GM23338 (cell line): ENCODE measurements around the gene SLC19A1. TPM values are rescaled to one million over a fixed set of nuclear protein-coding genes. Genes with fewer than 3 reads are reported as not detected.

Source experiments
- ATAC-seq: fragments of 200-7000 bp; cut with Tn5 transposase; 3 replicates; pipeline ENCODE4 v1.9.1; 2020
- DNase-seq: peaks from one replicate; pipeline ENCODE4 v3.0.0-alpha.2; 2015; ENCODE audit warnings: low spot score
- H2AFZ ChIP-seq: fragments of 200-600 bp; sonication (generic); 2 replicates; pipeline ENCODE4 v1.8.0; 2016; ENCODE audit warnings: antibody characterized with exemption, mild to moderate bottlenecking, moderate library complexity
- H3F3A ChIP-seq: fragments of 200-600 bp; sonication (generic); replicated peaks from 2 replicates; pipeline ENCODE4 v1.8.0; 2017; ENCODE audit warnings: antibody characterized with exemption, mixed run types, low read depth
- H3K27ac ChIP-seq: fragments of 200-600 bp; sonication (generic); 2 replicates; pipeline ENCODE4 v1.6.1; 2016; ENCODE audit warnings: low read depth
- H3K27me3 ChIP-seq: fragments of 200-600 bp; sonication (generic); 2 replicates; pipeline ENCODE4 v1.8.0; 2016; ENCODE audit warnings: mild to moderate bottlenecking, mixed run types, moderate library complexity; ENCODE audit not compliant: insufficient read depth
- H3K36me3 ChIP-seq: fragments of 200-600 bp; sonication (generic); 2 replicates; pipeline ENCODE4 v1.8.0; 2016; ENCODE audit warnings: mild to moderate bottlenecking; ENCODE audit not compliant: insufficient read depth
- H3K4me1 ChIP-seq: fragments of 200-600 bp; sonication (generic); 2 replicates; pipeline ENCODE4 v1.8.0; 2016; ENCODE audit warnings: mild to moderate bottlenecking, moderate library complexity; ENCODE audit not compliant: insufficient read depth
- H3K4me2 ChIP-seq: fragments of 200-600 bp; sonication (generic); 2 replicates; pipeline ENCODE4 v1.7.1; 2017; ENCODE audit warnings: mixed run types
- H3K4me3 ChIP-seq: fragments of 200-600 bp; sonication (generic); 2 replicates; pipeline ENCODE4 v1.6.1; 2016; ENCODE audit warnings: mixed run types
- H3K79me2 ChIP-seq: fragments of 200-600 bp; sonication (generic); replicated peaks from 2 replicates; pipeline ENCODE4 v1.8.0; 2017; ENCODE audit warnings: mild to moderate bottlenecking; ENCODE audit not compliant: insufficient read depth
- H3K9me2 ChIP-seq: fragments of 200-600 bp; sonication (generic); 2 replicates; pipeline ENCODE4 v1.8.0; 2017; ENCODE audit not compliant: insufficient read depth
- H4K20me1 ChIP-seq: fragments of 200-600 bp; sonication (generic); replicated peaks from 2 replicates; pipeline ENCODE4 v1.8.0; 2017; ENCODE audit warnings: mild to moderate bottlenecking; ENCODE audit not compliant: insufficient read depth
- H3K27ac Mint-ChIP-seq: 2 replicates; pipeline ENCODE4 v1.8.0; 2020; ENCODE audit warnings: inconsistent platforms, mild to moderate bottlenecking, moderate library complexity, mixed read lengths
- H3K27me3 Mint-ChIP-seq: 3 replicates; pipeline ENCODE4 v1.8.0; 2022; ENCODE audit warnings: low read depth, mild to moderate bottlenecking, moderate library complexity, mixed read lengths, inconsistent platforms; ENCODE audit not compliant: insufficient read depth, poor library complexity
- H3K36me3 Mint-ChIP-seq: 3 replicates; pipeline ENCODE4 v1.8.0; 2021; ENCODE audit warnings: low read depth, mild to moderate bottlenecking, inconsistent platforms, moderate library complexity, mixed read lengths
- H3K4me1 Mint-ChIP-seq: 3 replicates; pipeline ENCODE4 v1.8.0; 2020; ENCODE audit warnings: mild to moderate bottlenecking, inconsistent platforms, mixed read lengths
- H3K4me3 Mint-ChIP-seq: 3 replicates; pipeline ENCODE4 v1.8.0; 2021; ENCODE audit warnings: moderate library complexity, mild to moderate bottlenecking, inconsistent platforms, mixed read lengths
- H3K9me3 Mint-ChIP-seq: 3 replicates; pipeline ENCODE4 v1.8.0; 2020; ENCODE audit warnings: moderate library complexity, mild to moderate bottlenecking, inconsistent platforms, mixed read lengths
- CREB1 ChIP-seq: fragments of 250-450 bp; sonication (Bioruptor Pico); IDR thresholded peaks from 2 replicates; pipeline ENCODE4 v1.5.0; 2020; ENCODE audit warnings: low read depth, mild to moderate bottlenecking, moderate library complexity
- EZH2 ChIP-seq: fragments of 200-600 bp; sonication (generic); IDR thresholded peaks from one replicate; pipeline ENCODE4 v1.8.0; 2017; ENCODE audit warnings: antibody characterized with exemption, mild to moderate bottlenecking, low read depth; ENCODE audit not compliant: unreplicated experiment
- NANOG ChIP-seq: IDR thresholded peaks from 2 replicates; pipeline ENCODE4 v1.6.1; 2016; ENCODE audit warnings: antibody characterized with exemption, borderline replicate concordance
- POLR2AphosphoS5 ChIP-seq: IDR thresholded peaks from 2 replicates; pipeline ENCODE4 v1.6.1; 2016; ENCODE audit warnings: antibody characterized with exemption, low read depth
- REST ChIP-seq: IDR thresholded peaks from one replicate; pipeline ENCODE4 v1.6.1; 2018; ENCODE audit warnings: antibody characterized with exemption; ENCODE audit not compliant: unreplicated experiment
- STAT1 ChIP-seq: IDR thresholded peaks from one replicate; pipeline ENCODE4 v1.6.1; 2016; ENCODE audit warnings: antibody characterized with exemption; ENCODE audit not compliant: unreplicated experiment
- ZNF331 ChIP-seq: fragments of 250-450 bp; sonication (Bioruptor Pico); IDR thresholded peaks from 2 replicates; pipeline ENCODE4 v1.5.0; 2020; ENCODE audit warnings: low read depth, mild to moderate bottlenecking, moderate library complexity
- ZNF462 ChIP-seq: fragments of 250-450 bp; sonication (Bioruptor Pico); IDR thresholded peaks from 2 replicates; pipeline ENCODE4 v1.5.0; 2020; ENCODE audit warnings: mild to moderate bottlenecking, moderate library complexity
- polyA plus RNA-seq: library from polyadenylated mRNA; unstranded; fragments of >200 nt; fragmentation: Nextera tagmentation; extraction: Ambion mirVana; gene quantifications from 2 replicates; pipeline ENCODE4 v1.2.1, GENCODE V29; 2016
- total RNA-seq: library from RNA; depleted of rRNA; stranded (reverse); fragments of >200 nt; shearing (Covaris generic); gene quantifications from 2 replicates; pipeline ENCODE4 v1.2.3, GENCODE V29; 2014

Gene SLC19A1
- total and polyA plus RNA-seq, 2 experiments from 2014 or later = 31.2 to 33.0 TPM

- TF ChIP-seq NANOG (no peak), STAT1 (no peak), ZNF331 (CRISPR knock-in tag) (no peak), POLR2AphosphoS5 (no peak), REST (no peak)
- H3K9me3 Mint-ChIP-seq = no peaks in the 10 kb centered on the region; the same call in 2 of the 3 replicates
- no peak overlapping the region for H3K27ac Mint-ChIP-seq
- H3K4me3 Mint-ChIP-seq = no peak overlapping the region
- no peaks in the 10 kb centered on the region for H3K79me2 ChIP-seq
- no peaks in the 10 kb centered on the region for H3K9me2 ChIP-seq
- no peaks in the 10 kb centered on the region for H3K27me3 ChIP-seq
- no peak for DNase-seq
- peaks cover 12% of the 10 kb centered on the region for H3K27me3 Mint-ChIP-seq
- peaks cover 4% of the 10 kb centered on the region; the same call in 1 of the 3 replicates for H3K4me1 Mint-ChIP-seq
- H2AFZ ChIP-seq = no peak overlapping the region
- H3F3A ChIP-seq = peaks cover 8% of the 10 kb centered on the region; the same call in 1 of the 2 replicates
- peaks cover 23% of the 10 kb centered on the region for H3K36me3 Mint-ChIP-seq
- no peak for ATAC-seq
- no peak overlapping the region for H3K4me2 ChIP-seq
- no peak overlapping the region for H3K4me3 ChIP-seq
- no peaks in the 10 kb centered on the region for H3K36me3 ChIP-seq
- H4K20me1 ChIP-seq = no peaks in the 10 kb centered on the region; the same call in 1 of the 2 replicates
- H3K4me1 ChIP-seq = no peaks in the 10 kb centered on the region
- H3K27ac ChIP-seq = no peak overlapping the region
Measured at GRCh38 chr21:45506836-45507522, 35.3 kb downstream of the SLC19A1 start.

- Mint-ChIP-seq H3K9me3 (no peaks in the 10 kb centered on the region; the same call in 2 of the 3 replicates), H3K4me3 (no peak overlapping the region), H3K36me3 (peaks cover 20% of the 10 kb centered on the region), H3K27ac (no peak overlapping the region), H3K4me1 (peaks cover 4% of the 10 kb centered on the region; the same call in 1 of the 3 replicates), H3K27me3 (peaks cover 12% of the 10 kb centered on the region)
- no peaks in the 10 kb centered on the region for H3K79me2 ChIP-seq
- H3K4me1 ChIP-seq = no peaks in the 10 kb centered on the region
- H3K4me2 ChIP-seq = no peak overlapping the region
- DNase-seq (no peak), ATAC-seq (peak; percentile 11)
- H3K4me3 ChIP-seq = no peak overlapping the region
- no peaks in the 10 kb centered on the region; the same call in 1 of the 2 replicates for H4K20me1 ChIP-seq
- no peak overlapping the region for H2AFZ ChIP-seq
- H3K27me3 ChIP-seq = no peaks in the 10 kb centered on the region
- no peaks in the 10 kb centered on the region for H3K36me3 ChIP-seq
- H3K9me2 ChIP-seq = no peaks in the 10 kb centered on the region
- H3F3A ChIP-seq = peaks cover 4% of the 10 kb centered on the region; the same call in 1 of the 2 replicates
- H3K27ac ChIP-seq = no peak overlapping the region
- TF ChIP-seq CREB1 (CRISPR knock-in tag) (no peak), ZNF462 (no peak), EZH2 (no peak), NANOG (no peak)
Measured at GRCh38 chr21:45506241-45506817, 35.9 kb downstream of the SLC19A1 start.
